HCT116 (cell line): ENCODE data around the gene SERPINB8.

Experiments used
- CTCF ChIP-seq, 3 experiments: fragments of 200-600 bp in 1 of 3; sonication (generic) in 1 of 3; IDR thresholded peaks in 2 of 3; conservative IDR thresholded peaks in 1 of 3; 2 replicates each; pipeline ENCODE4 v1.5.1; 2012 to 2017; ENCODE audit warnings: low read depth in 2 of 3, low read length in 2 of 3, antibody characterized with exemption in 1 of 3, borderline replicate concordance in 1 of 3, control low read depth in 1 of 3, mild to moderate bottlenecking in 1 of 3, mixed read lengths in 1 of 3, mixed run types in 1 of 3, moderate library complexity in 1 of 3; ENCODE audit not compliant: insufficient read depth in 1 of 3
- EGR1 ChIP-seq: IDR thresholded peaks from 2 replicates; pipeline ENCODE4 v1.6.1; 2012; ENCODE audit warnings: low read depth
- EZH2 ChIP-seq: fragments of 200-600 bp; sonication (generic); IDR thresholded peaks from 2 replicates; pipeline ENCODE4 v1.6.1; 2017; ENCODE audit warnings: antibody characterized with exemption, mixed run types
- JUND ChIP-seq: IDR thresholded peaks from 2 replicates; pipeline ENCODE4 v1.6.1; 2012
- MAX ChIP-seq: IDR thresholded peaks from 2 replicates; pipeline ENCODE4 v1.6.1; 2012
- POLR2A ChIP-seq: IDR thresholded peaks from 2 replicates; pipeline ENCODE4 v1.7.0; 2011; ENCODE audit warnings: borderline replicate concordance; ENCODE audit not compliant: insufficient read depth, insufficient read length; ENCODE audit errors: extremely low read depth
- POLR2AphosphoS5 ChIP-seq: IDR thresholded peaks from 2 replicates; pipeline ENCODE4 v1.6.1; 2011; ENCODE audit warnings: mild to moderate bottlenecking, low read depth, low read length, moderate library complexity
- RAD21 ChIP-seq: IDR thresholded peaks from 2 replicates; pipeline ENCODE4 v1.6.1; 2012; ENCODE audit warnings: low read depth, mild to moderate bottlenecking
- SIN3A ChIP-seq: IDR thresholded peaks from 2 replicates; pipeline ENCODE4 v1.6.1; 2012; ENCODE audit warnings: low read depth
- SP1 ChIP-seq: IDR thresholded peaks from 2 replicates; pipeline ENCODE4 v1.6.1; 2012; ENCODE audit warnings: low read depth
- ZFX ChIP-seq: fragments of 450-650 bp; IDR thresholded peaks from 2 replicates; pipeline ENCODE4 v1.6.1; 2017
- ZNF274 ChIP-seq: fragments of 200-500 bp; sonication (Bioruptor generic); IDR thresholded peaks from 2 replicates; pipeline ENCODE4 v1.6.1; 2014; ENCODE audit warnings: mild to moderate bottlenecking, low read depth, low read length, inconsistent platforms
- TF ChIP-seq, protein P1 (sequence below): IDR thresholded peaks from 2 replicates; pipeline ENCODE4 v1.6.1; 2011; ENCODE audit warnings: mild to moderate bottlenecking, low read length, moderate library complexity; ENCODE audit not compliant: insufficient replicate concordance; ENCODE audit errors: extremely low read depth
- TF ChIP-seq, protein P2 (sequence below): IDR thresholded peaks from 2 replicates; pipeline ENCODE4 v1.6.1; 2012

DNA sequence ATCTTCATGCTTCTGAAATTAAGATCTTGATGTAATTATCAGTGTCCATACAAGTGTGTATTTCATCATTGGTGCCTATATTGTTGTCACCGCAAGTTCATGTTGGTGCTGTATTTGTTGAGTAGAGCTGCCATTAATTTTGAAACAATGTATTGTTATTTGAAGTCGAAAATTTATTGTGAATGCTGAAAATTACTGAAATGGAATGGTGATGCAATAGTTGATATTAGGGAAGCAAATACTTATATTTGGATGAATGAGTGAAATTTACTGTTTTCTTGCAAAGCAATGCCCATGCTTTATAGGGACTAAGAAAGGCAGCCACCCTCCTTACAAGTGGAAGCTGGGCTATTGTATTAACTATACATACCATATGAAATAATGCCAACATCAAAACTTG lies 41.6 kb downstream of the SERPINB8 start:
- TF ChIP-seq POLR2A, result no peak
- no peak for TF ChIP-seq POLR2AphosphoS5
- TF ChIP-seq ZFX, result no peak
- no peak for TF ChIP-seq CTCF (IDR thresholded peaks at IDR 0.05 in 2 of 3, conservative IDR thresholded peaks at IDR 0.05 in 1 of 3; ENCODE audit: borderline replicate concordance in 1 of 3, insufficient read depth in 1 of 3, low read depth in 2 of 3, low read length in 2 of 3)
- TF ChIP-seq RAD21, result no peak
- TF ChIP-seq, protein P1, sequence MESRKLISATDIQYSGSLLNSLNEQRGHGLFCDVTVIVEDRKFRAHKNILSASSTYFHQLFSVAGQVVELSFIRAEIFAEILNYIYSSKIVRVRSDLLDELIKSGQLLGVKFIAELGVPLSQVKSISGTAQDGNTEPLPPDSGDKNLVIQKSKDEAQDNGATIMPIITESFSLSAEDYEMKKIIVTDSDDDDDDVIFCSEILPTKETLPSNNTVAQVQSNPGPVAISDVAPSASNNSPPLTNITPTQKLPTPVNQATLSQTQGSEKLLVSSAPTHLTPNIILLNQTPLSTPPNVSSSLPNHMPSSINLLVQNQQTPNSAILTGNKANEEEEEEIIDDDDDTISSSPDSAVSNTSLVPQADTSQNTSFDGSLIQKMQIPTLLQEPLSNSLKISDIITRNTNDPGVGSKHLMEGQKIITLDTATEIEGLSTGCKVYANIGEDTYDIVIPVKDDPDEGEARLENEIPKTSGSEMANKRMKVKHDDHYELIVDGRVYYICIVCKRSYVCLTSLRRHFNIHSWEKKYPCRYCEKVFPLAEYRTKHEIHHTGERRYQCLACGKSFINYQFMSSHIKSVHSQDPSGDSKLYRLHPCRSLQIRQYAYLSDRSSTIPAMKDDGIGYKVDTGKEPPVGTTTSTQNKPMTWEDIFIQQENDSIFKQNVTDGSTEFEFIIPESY, result no peak
- no peak for TF ChIP-seq ZNF274
- TF ChIP-seq SIN3A, result no peak
- TF ChIP-seq EZH2, result no peak
- TF ChIP-seq MAX, result no peak
- no peak for TF ChIP-seq EGR1
- TF ChIP-seq, protein P2, sequence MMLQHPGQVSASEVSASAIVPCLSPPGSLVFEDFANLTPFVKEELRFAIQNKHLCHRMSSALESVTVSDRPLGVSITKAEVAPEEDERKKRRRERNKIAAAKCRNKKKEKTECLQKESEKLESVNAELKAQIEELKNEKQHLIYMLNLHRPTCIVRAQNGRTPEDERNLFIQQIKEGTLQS, result no peak
- no peak for TF ChIP-seq JUND
- TF ChIP-seq SP1, result no peak
